HG03432 (cell line): Measurements from ENCODE around the gene MELTF.

Experiments used
- ATAC-seq: cut with Tn5 transposase; IDR thresholded peaks from one replicate; pipeline ENCODE4 v1.9.1; 2021; ENCODE audit warnings: mild to moderate bottlenecking, moderate library complexity; ENCODE audit not compliant: unreplicated experiment

The MELTF gene

GRCh38 chr3:197011780-197012539 lies 17.7 kb downstream of the MELTF start:
- no peak for ATAC-seq

GRCh38 chr3:197010556-197011351 lies 18.9 kb downstream of the MELTF start:
- no peak for ATAC-seq

- ATAC-seq = no peak
These were observed 20.0 kb downstream of the MELTF start for GRCh38 chr3:197009532-197010019.

GRCh38 chr3:197008436-197009209 lies 21.0 kb downstream of the MELTF start:
- no peak for ATAC-seq

- ATAC-seq = no peak
These were observed 21.7 kb downstream of the MELTF start for GRCh38 chr3:197007953-197008352.

- no peak for ATAC-seq
These were observed 22.2 kb downstream of the MELTF start for GRCh38 chr3:197007296-197007940.

- ATAC-seq = no peak
These were observed 22.8 kb downstream of the MELTF start for GRCh38 chr3:197006860-197007259.

- no peak for ATAC-seq
These were observed 23.2 kb downstream of the MELTF start for GRCh38 chr3:197006446-197006845.

- ATAC-seq = peak; percentile 12
These were observed 25.9 kb downstream of the MELTF start for GRCh38 chr3:197003461-197004385.

GRCh38 chr3:197002701-197003454 lies 26.7 kb downstream of the MELTF start:
- peak; percentile 75 for ATAC-seq

GRCh38 chr3:197001972-197002700 lies 27.5 kb downstream of the MELTF start:
- ATAC-seq = peak; percentile 19

GRCh38 chr3:197001106-197001971 lies 28.3 kb downstream of the MELTF start:
- ATAC-seq = no peak

GRCh38 chr3:197000211-197000610 lies 29.4 kb downstream of the MELTF start:
- ATAC-seq = no peak

GRCh38 chr3:196998966-196999760 lies 30.5 kb downstream of the MELTF start:
- ATAC-seq = no peak

- ATAC-seq = no peak
These were observed 32.3 kb downstream of the MELTF start for GRCh38 chr3:196997311-196997710.

- no peak for ATAC-seq
These were observed 33.0 kb downstream of the MELTF start for GRCh38 chr3:196996454-196997265.
